Common myeloid progenitor, CD34-positive (primary cell): ENCODE results near the gene NCOA7.

ENCODE experiments used
- CTCF ChIA-PET: fragments of 350-600 bp; sonication (Branson Sonifier 250); formaldehyde crosslinking; loops from one replicate; lab custom pipeline; 2021; ENCODE audit warnings: antibody characterized with exemption; lab: Charles Lee
- POLR2A ChIA-PET: fragments of 350-600 bp; sonication (Branson Sonifier 250); formaldehyde crosslinking; loops from one replicate; lab custom pipeline; 2021; ENCODE audit warnings: antibody characterized with exemption; lab: Charles Lee
- DNase-seq, 3 donors: peaks; one replicate each; pipeline versions ENCODE4 v3.0.0 to v3.0.0-alpha.2; 2013
- H3K27ac ChIP-seq, 2 experiments: 1 replicate in 1 of 2; 2 replicates in 1 of 2; pipeline ENCODE4 v1.7.0; 2013; ENCODE audit warnings: inconsistent platforms in 2 of 2, low read length in 2 of 2, mild to moderate bottlenecking in 2 of 2, low read depth in 1 of 2, moderate library complexity in 1 of 2; ENCODE audit not compliant: severe bottlenecking in 2 of 2, insufficient read depth in 1 of 2, poor library complexity in 1 of 2
- H3K27me3 ChIP-seq, 5 experiments: replicated peaks in 2 of 5; 1 replicate in 3 of 5; 2 replicates in 2 of 5; pipeline versions ENCODE4 v1.6.1 to v1.7.0; 2013; ENCODE audit warnings: low read length in 4 of 5, mild to moderate bottlenecking in 2 of 5, moderate library complexity in 2 of 5, inconsistent platforms in 1 of 5; ENCODE audit not compliant: insufficient read depth in 5 of 5, control insufficient read depth in 4 of 5
- H3K36me3 ChIP-seq, 4 experiments: 1 replicate in 2 of 4; 2 replicates in 2 of 4; pipeline versions ENCODE4 v1.6.1 to v1.7.0; 2013; ENCODE audit warnings: low read length in 3 of 4, control low read depth in 1 of 4, mild to moderate bottlenecking in 1 of 4; ENCODE audit not compliant: control insufficient read depth in 4 of 4, insufficient read depth in 4 of 4
- H3K4me1 ChIP-seq, 4 experiments: 1 replicate in 3 of 4; 2 replicates in 1 of 4; pipeline versions ENCODE4 v1.6.1 to v1.7.1; 2013; ENCODE audit warnings: low read length in 3 of 4, mild to moderate bottlenecking in 3 of 4, control low read depth in 1 of 4, inconsistent platforms in 1 of 4, moderate library complexity in 1 of 4; ENCODE audit not compliant: control insufficient read depth in 4 of 4, insufficient read depth in 4 of 4; ENCODE audit errors: control extremely low read depth in 1 of 4
- H3K4me3 ChIP-seq, 7 experiments: 1 replicate in 4 of 7; 2 replicates in 3 of 7; pipeline versions ENCODE4 v1.5.1 to v1.7.0; 2013; ENCODE audit warnings: mild to moderate bottlenecking in 7 of 7, low read length in 6 of 7, moderate library complexity in 6 of 7, inconsistent platforms in 2 of 7, low read depth in 2 of 7, control low read depth in 1 of 7; ENCODE audit not compliant: insufficient read depth in 4 of 7, control insufficient read depth in 1 of 7; ENCODE audit errors: extremely low read depth in 1 of 7
- H3K9me3 ChIP-seq, 5 experiments: 1 replicate in 4 of 5; 2 replicates in 1 of 5; pipeline versions ENCODE4 v1.6.1 to v1.7.1; 2013; ENCODE audit warnings: low read length in 4 of 5, mild to moderate bottlenecking in 2 of 5, inconsistent platforms in 1 of 5, low read depth in 1 of 5, moderate library complexity in 1 of 5; ENCODE audit not compliant: control insufficient read depth in 4 of 5, insufficient read depth in 2 of 5; ENCODE audit errors: control extremely low read depth in 1 of 5
- WGBS: methylation state at CpG from one replicate; pipeline ENCODE4 v1.1.5; 2013; ENCODE audit not compliant: insufficient coverage; 5-methylcytosine and 5-hydroxymethylcytosine counted together

NCOA7 gene

DNA sequence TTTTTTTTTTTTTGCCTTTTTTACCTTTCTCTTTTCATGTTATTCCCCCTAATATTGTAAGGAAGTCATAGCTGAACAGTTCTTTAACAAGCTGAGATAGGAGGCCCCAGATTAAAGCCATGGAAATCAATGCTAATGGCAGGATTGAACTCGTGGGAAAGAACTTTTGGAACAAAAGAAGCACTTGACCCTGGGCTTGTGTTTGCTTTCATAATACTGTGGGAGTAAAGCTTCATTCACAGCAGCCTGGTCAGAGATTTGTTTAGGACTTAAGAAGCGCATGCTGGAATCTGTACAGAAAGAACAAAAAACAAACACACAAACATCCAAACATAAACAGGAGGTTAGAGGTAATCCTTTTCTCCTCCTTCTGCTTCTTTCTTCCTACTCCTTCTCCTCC, 36.2 kb upstream of the NCOA7 start:
- Histone ChIP-seq H3K9me3 (no peaks in the 10 kb centered on the region), H3K4me1 (peaks cover 4 to 10% (median 5%) of the 10 kb centered on the region in 4 experiments), H3K36me3 (no peaks in the 10 kb centered on the region), H3K4me3 (no peak overlapping the region), H3K27ac (no peak overlapping the region), H3K27me3 (peaks cover 22 to 75% (median 50%) of the 10 kb centered on the region in 5 experiments)
- POLR2A ChIA-PET = no interaction called here
- no peak for DNase-seq
- WGBS = no CpG with 5 or more reads among the region's 2 CpGs
- CTCF ChIA-PET = interaction anchor here (0.7 to 13.4 kb wide), 6 partner anchors 9 to 453 kb away, joined by 4 to 211 read pairs (median 5); partner anchors contain the start of gene HDDC2

GRCh38 chr6:125759184-125759902, 31.4 kb upstream of the NCOA7 start:
- Histone ChIP-seq H3K27ac (no peak overlapping the region), H3K27me3 (peaks cover 4 to 50% (median 37%) of the 10 kb centered on the region in 5 experiments), H3K4me3 (no peak overlapping the region), H3K36me3 (no peaks in the 10 kb centered on the region), H3K4me1 (no peaks in the 10 kb centered on the region), H3K9me3 (no peaks in the 10 kb centered on the region)
- DNase-seq = no peak
- 93% methylated on average over 41 of the region's 42 CpGs for WGBS
- ChIA-PET POLR2A (no interaction called here), CTCF (interaction anchor here (0.9 to 13.4 kb wide), 3 partner anchors 19 to 455 kb away, joined by 3 to 211 read pairs (median 3); no protein-coding TSS in a partner anchor)

DNA sequence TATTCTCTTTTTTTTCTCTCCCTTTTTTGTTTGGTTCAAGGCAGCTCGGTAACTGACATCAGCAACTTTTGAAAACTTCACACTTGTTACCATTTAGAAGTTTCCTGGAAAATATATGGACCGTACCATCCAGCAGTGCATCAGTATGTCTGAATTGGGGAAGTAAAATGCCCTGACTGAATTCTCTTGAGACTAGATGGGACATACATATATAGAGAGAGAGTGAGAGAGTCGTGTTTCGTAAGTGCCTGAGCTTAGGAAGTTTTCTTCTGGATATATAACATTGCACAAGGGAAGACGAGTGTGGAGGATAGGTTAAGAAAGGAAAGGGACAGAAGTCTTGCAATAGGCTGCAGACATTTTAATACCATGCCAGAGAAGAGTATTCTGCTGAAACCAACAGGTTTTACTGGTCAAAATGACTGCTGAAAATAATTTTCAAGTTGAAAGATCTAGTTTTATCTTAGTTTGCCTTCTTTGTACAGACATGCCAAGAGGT, 30.8 kb upstream of the NCOA7 start:
- no peaks in the 10 kb centered on the region for H3K4me1 ChIP-seq
- H3K9me3 ChIP-seq = no peaks in the 10 kb centered on the region
- DNase-seq = no peak
- H3K27me3 ChIP-seq = peaks cover 4 to 44% (median 36%) of the 10 kb centered on the region in 5 experiments
- no peak overlapping the region for H3K4me3 ChIP-seq
- ChIA-PET POLR2A (no interaction called here), CTCF (interaction anchor here (0.9 to 13.4 kb wide), 4 partner anchors 18 to 455 kb away, joined by 3 to 211 read pairs (median 3); no protein-coding TSS in a partner anchor)
- WGBS = 68% methylated on average over 4 of the region's 5 CpGs
- no peaks in the 10 kb centered on the region for H3K36me3 ChIP-seq
- H3K27ac ChIP-seq = no peak overlapping the region

- H3K27ac ChIP-seq = no peak overlapping the region
- ChIA-PET POLR2A (no interaction called here), CTCF (interaction anchor here (0.7 to 6.4 kb wide), 9 partner anchors 13 to 459 kb away, joined by 3 to 70 read pairs (median 4); no protein-coding TSS in a partner anchor)
- H3K9me3 ChIP-seq = no peaks in the 10 kb centered on the region
- 94% methylated on average over 2 of the region's 2 CpGs for WGBS
- no peak for DNase-seq
- peaks cover 0 to 33% (median 25%) of the 10 kb centered on the region in 5 experiments for H3K27me3 ChIP-seq
- H3K4me1 ChIP-seq = no peaks in the 10 kb centered on the region
- H3K36me3 ChIP-seq = no peaks in the 10 kb centered on the region
- no peak overlapping the region for H3K4me3 ChIP-seq
These were observed 26.6 kb upstream of the NCOA7 start for GRCh38 chr6:125764121-125764671.

GRCh38 chr6:125765944-125766343, 24.8 kb upstream of the NCOA7 start:
- Histone ChIP-seq H3K4me3 (no peak overlapping the region), H3K9me3 (no peaks in the 10 kb centered on the region), H3K27ac (no peak overlapping the region), H3K36me3 (no peaks in the 10 kb centered on the region), H3K4me1 (no peaks in the 10 kb centered on the region), H3K27me3 (peaks cover 0 to 21% (median 10%) of the 10 kb centered on the region in 5 experiments)
- ChIA-PET CTCF (interaction anchor here (0.6 to 6.4 kb wide), 5 partner anchors 13 to 454 kb away, joined by 3 to 70 read pairs (median 5); no protein-coding TSS in a partner anchor), POLR2A (no interaction called here)
- 100% methylated on average over 1 of the region's 1 CpG for WGBS
- no peak for DNase-seq

DNA sequence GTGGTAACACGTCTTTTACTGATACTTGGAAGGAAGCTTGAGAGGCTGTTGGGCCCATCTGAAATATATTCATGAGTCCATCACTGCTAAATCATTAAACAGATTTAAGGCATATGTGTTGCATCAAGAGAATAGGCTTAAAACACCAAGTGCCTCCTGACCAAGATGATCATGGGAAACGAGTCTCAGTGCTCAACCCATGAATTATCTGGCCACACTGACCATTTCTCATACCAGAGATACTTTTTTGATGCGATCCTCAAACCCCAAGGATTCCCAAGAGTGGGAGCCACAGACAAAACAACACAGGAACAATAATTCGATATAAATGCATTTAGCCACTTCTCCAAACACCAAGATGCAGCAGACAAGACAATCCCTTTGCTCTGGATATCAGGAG, 24.1 kb upstream of the NCOA7 start:
- DNase-seq = no peak
- Histone ChIP-seq H3K9me3 (no peaks in the 10 kb centered on the region), H3K27ac (no peak overlapping the region), H3K36me3 (no peaks in the 10 kb centered on the region), H3K4me3 (no peak overlapping the region), H3K4me1 (no peaks in the 10 kb centered on the region), H3K27me3 (peaks cover 0 to 21% (median 8%) of the 10 kb centered on the region in 5 experiments)
- 81% methylated on average over 3 of the region's 4 CpGs for WGBS
- POLR2A ChIA-PET = no interaction called here
- CTCF ChIA-PET = interaction anchor here (1.0 to 6.4 kb wide), 5 partner anchors 10 to 462 kb away, joined by 3 to 70 read pairs (median 8); no protein-coding TSS in a partner anchor
